ENCODE results near the gene NSD1. TPM values are rescaled to one million over a fixed set of nuclear protein-coding genes. Genes with fewer than 3 reads are reported as not detected.

NSD1 gene
- polyA plus RNA-seq, 1 donor (not counting 4 experiments of a cell fraction or from before 2014, with no cell fraction given): 13.6 TPM

GRCh38 chr5:177311392-177311722, 177.8 kb downstream of the NSD1 start:
- Histone ChIP-seq H4K20me1 (ENCODE audit: control insufficient read depth, extremely low read depth, insufficient read depth, low read length) (no peaks in the 10 kb centered on the region), H3K27ac (ENCODE audit: control insufficient read depth, insufficient read depth, low read length) (peak overlapping the region; percentile 8)

DNA sequence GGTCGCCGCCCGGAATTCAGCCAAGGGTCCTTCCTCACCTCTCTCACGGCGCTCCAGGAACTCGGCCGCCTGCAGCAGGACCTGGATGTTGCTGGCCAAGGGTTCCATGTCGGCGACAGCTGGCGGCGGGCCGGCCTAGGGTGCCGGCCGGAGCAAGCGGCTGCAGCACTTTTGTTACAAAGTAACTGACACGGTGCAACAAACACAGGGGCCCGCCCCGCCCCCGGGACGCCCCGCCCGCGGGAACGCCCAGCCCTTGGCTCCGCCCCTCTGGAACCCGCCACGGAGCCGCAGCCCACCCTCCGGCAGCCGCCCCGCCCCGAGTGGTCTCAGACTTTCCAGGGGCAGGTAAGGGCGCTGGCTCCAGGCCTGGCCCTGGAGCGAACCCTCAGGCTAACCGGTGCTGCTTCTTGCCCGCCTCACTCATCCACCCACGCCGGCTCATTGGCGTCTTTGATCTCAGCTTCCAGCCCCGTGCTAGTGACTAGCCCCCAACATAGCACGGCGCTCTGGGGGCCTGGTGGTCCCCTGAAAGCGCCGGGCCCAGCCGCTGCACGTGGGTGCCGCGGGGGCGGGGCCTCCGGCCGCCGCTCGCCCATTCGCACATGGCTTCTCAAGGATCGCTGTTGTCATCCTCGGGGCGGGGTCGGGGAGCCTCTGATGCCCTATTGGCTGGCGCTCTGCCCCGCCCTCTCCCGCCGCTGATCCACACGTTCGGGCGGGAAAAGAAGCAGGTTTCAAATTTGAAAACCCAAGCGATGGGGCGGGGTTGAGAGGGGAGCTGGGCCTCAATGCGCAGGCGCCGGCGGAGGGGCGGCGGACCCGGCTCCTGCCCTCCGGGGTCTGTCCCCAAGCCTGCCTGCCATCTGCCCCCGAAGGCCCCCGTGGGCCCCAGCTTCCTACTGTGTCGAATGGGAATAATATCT, 178.4 kb downstream of the NSD1 start, which contains the start of gene MXD3:
MXD3 (minus strand) TSS at position 176 of the 926 bp plus-strand sequence; CDS start at position 108, 68 bp downstream.
- Histone ChIP-seq H3K36me3 (ENCODE audit: control insufficient read depth in 2 of 2, extremely low read depth in 1 of 2, insufficient read depth in 2 of 2, low read length in 2 of 2) (peaks cover under 1 to 3% of the 10 kb centered on the region in 2 experiments), H3K79me2 (ENCODE audit: control insufficient read depth, insufficient read depth, low read length) (no peaks in the 10 kb centered on the region), H3K27me3 (ENCODE audit: control insufficient read depth, extremely low read depth, insufficient read depth, low read length) (no peaks in the 10 kb centered on the region), H3K27ac (ENCODE audit: control insufficient read depth, insufficient read depth, low read length) (peak within 1 kb of the TSS; percentile 86), H3K4me3 (ENCODE audit: control insufficient read depth in 2 of 3, extremely low read depth in 1 of 3, insufficient read depth in 2 of 3, low read depth in 1 of 3, low read length in 3 of 3) (peak within 1 kb of the TSS; percentile 48 to 77 (median 75)), H3K9me3 (ENCODE audit: control insufficient read depth, low read depth, low read length) (no peaks in the 10 kb centered on the region), H3K9ac (ENCODE audit: control insufficient read depth, extremely low read depth, insufficient read depth, low read length) (peak within 1 kb of the TSS; percentile 80), H2AFZ (ENCODE audit: control insufficient read depth, low read length) (peak within 1 kb of the TSS; percentile 86), H3K4me2 (ENCODE audit: control insufficient read depth, extremely low read depth, insufficient read depth, low read depth, low read length) (peak within 1 kb of the TSS; percentile 91), H4K20me1 (ENCODE audit: control insufficient read depth, extremely low read depth, insufficient read depth, low read length) (no peaks in the 10 kb centered on the region), H3K4me1 (ENCODE audit: control insufficient read depth, extremely low read depth, insufficient read depth, low read length) (peaks cover 18% of the 10 kb centered on the region), H3K9me1 (ENCODE audit: control insufficient read depth, extremely low read depth, insufficient read depth, low read length) (no peaks in the 10 kb centered on the region)
- FAIRE-seq (peak; percentile 56), DNase-seq (ENCODE audit: low read depth, low spot score) (peak; percentile 50)
- dilution Hi-C loops (cut with MboI; ENCODE audit: extremely low pct_ligation_motif_present, low sequenced_read_pairs): no loop called here
- TF ChIP-seq EZH2 (IDR thresholded peaks at IDR 0.05; ENCODE audit: low read length) (no peak), CTCF (optimal IDR thresholded peaks at IDR 0.05 in 1 of 3, IDR thresholded peaks at IDR 0.05 in 1 of 3, conservative IDR thresholded peaks at IDR 0.05 in 1 of 3; ENCODE audit: extremely low read depth in 1 of 3, insufficient read depth in 2 of 3, low read length in 3 of 3) (no peak)

More at GRCh38 chr5:177311392-177311722, 177.8 kb downstream of the NSD1 start:
- Histone ChIP-seq H3K4me1 (ENCODE audit: control insufficient read depth, extremely low read depth, insufficient read depth, low read length) (peaks cover 18% of the 10 kb centered on the region), H3K79me2 (ENCODE audit: control insufficient read depth, insufficient read depth, low read length) (no peaks in the 10 kb centered on the region), H3K9me1 (ENCODE audit: control insufficient read depth, extremely low read depth, insufficient read depth, low read length) (no peaks in the 10 kb centered on the region), H2AFZ (ENCODE audit: control insufficient read depth, low read length) (peak overlapping the region; percentile 6), H3K9me3 (ENCODE audit: control insufficient read depth, low read depth, low read length) (no peaks in the 10 kb centered on the region), H3K4me2 (ENCODE audit: control insufficient read depth, extremely low read depth, insufficient read depth, low read depth, low read length) (peak overlapping the region; percentile 91), H3K36me3 (ENCODE audit: control insufficient read depth in 2 of 2, extremely low read depth in 1 of 2, insufficient read depth in 2 of 2, low read length in 2 of 2) (peaks cover 5 to 6% of the 10 kb centered on the region in 2 experiments), H3K9ac (ENCODE audit: control insufficient read depth, extremely low read depth, insufficient read depth, low read length) (peak overlapping the region; percentile 80), H3K27me3 (ENCODE audit: control insufficient read depth, extremely low read depth, insufficient read depth, low read length) (no peaks in the 10 kb centered on the region), H3K4me3 (ENCODE audit: control insufficient read depth in 2 of 3, extremely low read depth in 1 of 3, insufficient read depth in 2 of 3, low read depth in 1 of 3, low read length in 3 of 3) (peak overlapping the region; percentile 48 to 77 (median 75))
- no peak for FAIRE-seq
- dilution Hi-C loops (cut with MboI; ENCODE audit: extremely low pct_ligation_motif_present, low sequenced_read_pairs): no loop called here
- no peak for DNase-seq (ENCODE audit: low read depth, low spot score)
- TF ChIP-seq CTCF (optimal IDR thresholded peaks at IDR 0.05 in 1 of 3, IDR thresholded peaks at IDR 0.05 in 1 of 3, conservative IDR thresholded peaks at IDR 0.05 in 1 of 3; ENCODE audit: extremely low read depth in 1 of 3, insufficient read depth in 2 of 3, low read length in 3 of 3): no peak
- TF ChIP-seq EZH2 (IDR thresholded peaks at IDR 0.05; ENCODE audit: low read length): no peak

All from keratinocyte (primary cell).